Loucy (cell line): ENCODE measurements around the gene ZFPM1.

Experiments used
- H2AFZ ChIP-seq: fragments of 200-600 bp; sonication (generic); 2 replicates; pipeline ENCODE4 v1.6.0; 2016; ENCODE audit warnings: antibody characterized with exemption, mild to moderate bottlenecking, low read length, moderate library complexity
- H3F3A ChIP-seq: fragments of 200-600 bp; 2 replicates; pipeline ENCODE4 v1.6.0; 2016; ENCODE audit warnings: antibody characterized with exemption, low read depth, mild to moderate bottlenecking
- H3K27me3 ChIP-seq: fragments of 200-600 bp; sonication (generic); 2 replicates; pipeline ENCODE4 v1.6.1; 2014; ENCODE audit warnings: low read length, mild to moderate bottlenecking; ENCODE audit not compliant: insufficient read depth, poor library complexity, severe bottlenecking
- H3K36me3 ChIP-seq: fragments of 200-600 bp; sonication (generic); 2 replicates; pipeline ENCODE4 v1.6.1; 2016; ENCODE audit warnings: low read length; ENCODE audit not compliant: insufficient read depth
- H3K4me1 ChIP-seq: fragments of 200-600 bp; sonication (generic); 2 replicates; pipeline ENCODE4 v1.5.1; 2014; ENCODE audit warnings: low read length, mild to moderate bottlenecking; ENCODE audit not compliant: insufficient read depth, poor library complexity, severe bottlenecking
- H3K4me2 ChIP-seq: fragments of 200-600 bp; sonication (generic); 2 replicates; pipeline ENCODE4 v1.6.0; 2014; ENCODE audit warnings: antibody characterized with exemption, low read length, low read depth, mild to moderate bottlenecking; ENCODE audit not compliant: poor library complexity, severe bottlenecking
- H3K4me3 ChIP-seq: fragments of 200-600 bp; sonication (generic); 2 replicates; pipeline ENCODE4 v1.5.1; 2014; ENCODE audit warnings: low read length, mild to moderate bottlenecking, mixed read lengths; ENCODE audit not compliant: poor library complexity, severe bottlenecking
- H3K79me2 ChIP-seq: fragments of 200-600 bp; sonication (generic); 2 replicates; pipeline ENCODE4 v1.6.1; 2014; ENCODE audit warnings: low read length; ENCODE audit not compliant: insufficient read depth
- H3K9ac ChIP-seq: fragments of 200-600 bp; sonication (generic); 2 replicates; pipeline ENCODE4 v1.6.0; 2014; ENCODE audit warnings: mild to moderate bottlenecking, low read depth, low read length, moderate library complexity; ENCODE audit not compliant: poor library complexity, severe bottlenecking
- H3K9me2 ChIP-seq: fragments of 200-600 bp; sonication (generic); replicated peaks from 2 replicates; pipeline ENCODE4 v1.6.1; 2016; ENCODE audit warnings: low read depth, low read length, mixed read lengths
- H3K9me3 ChIP-seq: fragments of 200-600 bp; sonication (generic); 2 replicates; pipeline ENCODE4 v1.6.1; 2014; ENCODE audit warnings: mild to moderate bottlenecking, antibody characterized with exemption, low read length, low read depth; ENCODE audit not compliant: insufficient read depth
- H4K20me1 ChIP-seq: fragments of 200-600 bp; sonication (generic); 2 replicates; pipeline ENCODE4 v1.6.0; 2014; ENCODE audit warnings: antibody characterized with exemption, low read length, mild to moderate bottlenecking; ENCODE audit not compliant: insufficient read depth, poor library complexity, severe bottlenecking
- EZH2phosphoT487 ChIP-seq: fragments of 200-600 bp; IDR thresholded peaks from 2 replicates; pipeline ENCODE4 v1.6.1; 2018; ENCODE audit warnings: antibody characterized with exemption, mild to moderate bottlenecking, moderate library complexity, borderline replicate concordance
- TF ChIP-seq, protein P1 (sequence below): fragments of 200-600 bp; sonication (generic); conservative IDR thresholded peaks from 2 replicates; pipeline ENCODE4 v1.5.1; 2014; ENCODE audit warnings: mild to moderate bottlenecking, antibody characterized with exemption, low read length

Gene ZFPM1

DNA sequence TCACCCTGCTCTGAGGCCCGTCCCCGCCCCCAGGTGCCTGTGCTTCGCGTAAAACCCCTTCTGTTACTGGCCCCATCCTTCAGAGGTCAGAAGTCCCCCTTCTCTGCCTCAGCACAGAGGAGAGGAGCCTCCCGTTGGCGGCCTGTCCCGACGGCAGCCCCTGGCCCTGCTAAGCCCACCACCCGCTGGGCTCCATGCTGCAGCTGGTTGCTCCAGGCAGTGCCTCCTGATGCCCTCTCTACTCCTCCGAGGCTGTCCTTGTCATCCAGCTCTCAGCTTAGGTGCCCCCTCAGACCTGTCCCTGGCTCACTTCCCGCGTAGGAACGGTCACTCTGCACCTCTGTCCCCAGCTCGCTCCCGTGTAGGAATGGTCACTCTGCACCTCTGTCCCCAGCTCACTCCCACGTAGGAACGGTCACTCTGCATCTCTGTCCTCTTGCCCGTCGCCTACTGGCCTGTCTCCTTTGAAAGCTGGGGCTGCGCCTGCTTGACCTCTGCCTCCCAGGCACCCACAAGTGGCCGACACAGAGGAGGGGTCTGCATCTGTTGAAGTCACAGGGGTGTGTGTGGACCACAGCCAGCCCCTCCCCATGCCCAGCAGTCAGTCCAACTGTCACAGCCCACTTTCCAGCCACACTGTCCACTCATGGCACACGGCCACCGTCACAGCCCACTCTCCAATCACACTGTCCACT, 85.4 kb downstream of the ZFPM1 start:
- no peaks in the 10 kb centered on the region for H3K9me2 ChIP-seq

DNA sequence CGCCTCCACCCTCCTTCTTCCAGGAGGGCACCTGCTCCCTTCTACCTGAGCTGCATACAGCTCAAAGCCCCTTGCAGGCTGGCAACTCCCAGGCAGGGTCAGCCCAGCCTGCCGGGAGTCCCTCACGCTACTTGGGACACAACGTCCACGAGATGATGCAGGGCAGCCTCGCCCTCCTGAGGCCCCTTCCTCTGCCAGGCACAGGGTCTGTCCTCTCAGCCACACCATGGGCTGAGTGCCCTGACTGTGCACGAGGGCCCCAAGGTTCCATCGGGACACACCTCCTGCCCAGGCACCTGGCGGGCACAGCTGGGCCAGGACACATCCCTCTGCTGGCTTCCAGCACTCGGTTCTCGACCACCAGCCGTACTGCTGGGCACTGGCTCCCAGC, 86.2 kb downstream of the ZFPM1 start:
- Histone ChIP-seq H3K79me2 (no peaks in the 10 kb centered on the region), H3K9me3 (no peaks in the 10 kb centered on the region), H3K9me2 (no peaks in the 10 kb centered on the region), H3K4me2 (no peak overlapping the region), H3F3A (no peaks in the 10 kb centered on the region), H3K9ac (no peak overlapping the region), H3K4me1 (no peaks in the 10 kb centered on the region), H3K36me3 (no peaks in the 10 kb centered on the region; the same call in 1 of the 2 replicates), H3K4me3 (no peak overlapping the region), H2AFZ (no peak overlapping the region), H3K27me3 (no peaks in the 10 kb centered on the region), H4K20me1 (no peaks in the 10 kb centered on the region)
- TF ChIP-seq EZH2phosphoT487: no peak
- TF ChIP-seq, protein P1, sequence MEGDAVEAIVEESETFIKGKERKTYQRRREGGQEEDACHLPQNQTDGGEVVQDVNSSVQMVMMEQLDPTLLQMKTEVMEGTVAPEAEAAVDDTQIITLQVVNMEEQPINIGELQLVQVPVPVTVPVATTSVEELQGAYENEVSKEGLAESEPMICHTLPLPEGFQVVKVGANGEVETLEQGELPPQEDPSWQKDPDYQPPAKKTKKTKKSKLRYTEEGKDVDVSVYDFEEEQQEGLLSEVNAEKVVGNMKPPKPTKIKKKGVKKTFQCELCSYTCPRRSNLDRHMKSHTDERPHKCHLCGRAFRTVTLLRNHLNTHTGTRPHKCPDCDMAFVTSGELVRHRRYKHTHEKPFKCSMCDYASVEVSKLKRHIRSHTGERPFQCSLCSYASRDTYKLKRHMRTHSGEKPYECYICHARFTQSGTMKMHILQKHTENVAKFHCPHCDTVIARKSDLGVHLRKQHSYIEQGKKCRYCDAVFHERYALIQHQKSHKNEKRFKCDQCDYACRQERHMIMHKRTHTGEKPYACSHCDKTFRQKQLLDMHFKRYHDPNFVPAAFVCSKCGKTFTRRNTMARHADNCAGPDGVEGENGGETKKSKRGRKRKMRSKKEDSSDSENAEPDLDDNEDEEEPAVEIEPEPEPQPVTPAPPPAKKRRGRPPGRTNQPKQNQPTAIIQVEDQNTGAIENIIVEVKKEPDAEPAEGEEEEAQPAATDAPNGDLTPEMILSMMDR: no peak

More for the DNA sequence above, 85.4 kb downstream of the ZFPM1 start:
- H3K9ac ChIP-seq: no peak overlapping the region
- H3F3A ChIP-seq: no peaks in the 10 kb centered on the region
- TF ChIP-seq, protein P1: no peak
- H3K9me3 ChIP-seq: no peaks in the 10 kb centered on the region
- H3K27me3 ChIP-seq: no peaks in the 10 kb centered on the region
- H3K4me2 ChIP-seq: no peak overlapping the region
- no peaks in the 10 kb centered on the region for H3K79me2 ChIP-seq
- no peaks in the 10 kb centered on the region; the same call in 1 of the 2 replicates for H3K36me3 ChIP-seq
- H4K20me1 ChIP-seq: no peaks in the 10 kb centered on the region
- H2AFZ ChIP-seq: no peak overlapping the region
- no peaks in the 10 kb centered on the region for H3K4me1 ChIP-seq
- no peak overlapping the region for H3K4me3 ChIP-seq

GRCh38 chr16:88539652-88540345, 86.7 kb downstream of the ZFPM1 start:
- no peaks in the 10 kb centered on the region for H3K9me2 ChIP-seq
- H3K4me3 ChIP-seq: no peak overlapping the region
- H3K79me2 ChIP-seq: no peaks in the 10 kb centered on the region
- H3K9me3 ChIP-seq: no peaks in the 10 kb centered on the region
- H2AFZ ChIP-seq: no peak overlapping the region
- H3K9ac ChIP-seq: no peak overlapping the region
- H3K4me1 ChIP-seq: no peaks in the 10 kb centered on the region
- H3K27me3 ChIP-seq: no peaks in the 10 kb centered on the region
- H3K36me3 ChIP-seq: no peaks in the 10 kb centered on the region; the same call in 1 of the 2 replicates
- no peaks in the 10 kb centered on the region for H4K20me1 ChIP-seq
- H3K4me2 ChIP-seq: no peak overlapping the region
- H3F3A ChIP-seq: no peaks in the 10 kb centered on the region
- no peak for TF ChIP-seq EZH2phosphoT487
- TF ChIP-seq, protein P1: no peak
